Coronary artery (tissue), 2 donors: ENCODE measurements around the gene ARHGAP20.

Experiments used
- DNase-seq: peaks from one replicate; pipeline ENCODE4 v3.0.0-alpha.2; 2017; ENCODE audit warnings: low spot score
- H3K27ac ChIP-seq, 2 donors: fragments of 200-600 bp; sonication (generic); one replicate each; pipeline ENCODE4 v1.5.1; 2016 to 2019
- H3K4me3 ChIP-seq: fragments of 200-600 bp; sonication (generic); 2 replicates; pipeline ENCODE4 v1.5.1; 2016; ENCODE audit warnings: mild to moderate bottlenecking, moderate library complexity
- TF ChIP-seq, protein P1 (sequence below): fragments of 200-600 bp; sonication (generic); IDR thresholded peaks from one replicate; pipeline ENCODE4 v1.5.1; 2019; ENCODE audit warnings: antibody characterized with exemption

ARHGAP20 gene

DNA sequence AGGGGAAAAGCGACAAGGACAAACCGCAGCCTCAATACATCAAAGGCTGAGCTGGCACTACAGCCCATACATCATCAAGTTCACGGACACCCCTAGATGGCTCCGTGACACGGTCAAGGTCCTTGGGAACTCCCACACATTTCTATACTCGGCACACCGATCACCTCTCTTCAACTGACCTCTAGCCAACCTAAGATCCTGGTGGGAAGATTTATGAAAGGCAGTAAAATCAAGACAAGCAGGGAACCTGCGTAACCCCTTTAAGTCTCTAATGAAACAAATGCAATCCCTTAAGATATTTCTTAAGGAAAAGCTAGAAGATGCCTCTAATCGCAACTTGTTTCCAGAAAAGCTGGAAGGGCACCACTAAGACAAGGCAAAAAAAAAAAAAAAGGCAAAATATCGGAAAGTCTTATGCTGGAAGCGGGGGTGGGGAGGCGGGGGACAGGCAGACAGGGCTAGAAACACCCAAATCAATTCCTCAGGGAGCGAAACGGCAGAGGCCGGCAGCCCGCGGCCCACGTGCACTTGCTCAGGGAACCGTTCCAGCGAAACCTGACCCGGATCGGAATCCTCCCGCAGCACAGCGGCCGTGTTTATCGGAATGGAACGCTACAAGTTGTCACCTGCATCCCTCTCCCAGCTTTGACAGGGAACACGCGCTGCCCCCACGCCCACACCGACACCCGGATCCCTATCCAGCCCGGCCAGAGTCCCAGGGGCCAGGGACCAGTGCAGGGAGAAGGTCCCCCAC, 1.4 kb downstream of the ARHGAP20 start:
- Histone ChIP-seq H3K4me3 (peak overlapping the region; percentile 81), H3K27ac (peak overlapping the region in 1 of 2 donors; percentile 46)
- DNase-seq: peak; percentile 70
- TF ChIP-seq, protein P1, sequence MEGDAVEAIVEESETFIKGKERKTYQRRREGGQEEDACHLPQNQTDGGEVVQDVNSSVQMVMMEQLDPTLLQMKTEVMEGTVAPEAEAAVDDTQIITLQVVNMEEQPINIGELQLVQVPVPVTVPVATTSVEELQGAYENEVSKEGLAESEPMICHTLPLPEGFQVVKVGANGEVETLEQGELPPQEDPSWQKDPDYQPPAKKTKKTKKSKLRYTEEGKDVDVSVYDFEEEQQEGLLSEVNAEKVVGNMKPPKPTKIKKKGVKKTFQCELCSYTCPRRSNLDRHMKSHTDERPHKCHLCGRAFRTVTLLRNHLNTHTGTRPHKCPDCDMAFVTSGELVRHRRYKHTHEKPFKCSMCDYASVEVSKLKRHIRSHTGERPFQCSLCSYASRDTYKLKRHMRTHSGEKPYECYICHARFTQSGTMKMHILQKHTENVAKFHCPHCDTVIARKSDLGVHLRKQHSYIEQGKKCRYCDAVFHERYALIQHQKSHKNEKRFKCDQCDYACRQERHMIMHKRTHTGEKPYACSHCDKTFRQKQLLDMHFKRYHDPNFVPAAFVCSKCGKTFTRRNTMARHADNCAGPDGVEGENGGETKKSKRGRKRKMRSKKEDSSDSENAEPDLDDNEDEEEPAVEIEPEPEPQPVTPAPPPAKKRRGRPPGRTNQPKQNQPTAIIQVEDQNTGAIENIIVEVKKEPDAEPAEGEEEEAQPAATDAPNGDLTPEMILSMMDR: no peak

DNA sequence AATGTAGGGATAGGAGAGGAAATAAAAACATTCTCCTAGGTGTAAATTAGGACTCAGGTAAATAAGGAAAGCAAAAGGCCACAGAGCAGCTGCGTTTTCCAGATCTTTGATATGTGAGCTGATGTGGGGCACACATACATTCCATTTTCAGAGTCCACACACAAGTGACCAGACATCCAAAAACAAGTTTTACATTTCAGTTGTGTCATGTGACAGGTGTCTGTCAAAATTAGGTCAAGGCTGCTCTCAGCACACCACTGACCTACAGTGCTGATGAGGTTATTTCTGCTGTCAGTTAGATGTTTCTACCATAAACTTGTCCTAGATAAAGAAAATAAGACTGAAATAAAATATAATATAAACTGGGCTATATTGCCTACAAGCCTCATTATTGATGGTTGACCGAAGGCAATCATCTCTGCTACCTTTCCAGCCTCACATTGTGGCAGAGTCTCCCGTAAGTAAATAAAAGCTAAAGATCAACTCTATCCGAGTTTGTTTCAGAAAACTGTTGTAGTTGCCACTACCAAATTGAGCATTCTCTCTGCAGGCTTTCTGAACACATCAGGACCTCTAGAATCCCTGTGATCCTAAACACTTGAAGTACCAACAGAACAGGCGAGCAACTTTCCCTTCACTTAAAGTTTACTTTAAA, 7.9 kb downstream of the ARHGAP20 start:
- TF ChIP-seq, protein P1: no peak
- Histone ChIP-seq H3K4me3 (no peak overlapping the region), H3K27ac (no peak overlapping the region)
- no peak for DNase-seq

DNA sequence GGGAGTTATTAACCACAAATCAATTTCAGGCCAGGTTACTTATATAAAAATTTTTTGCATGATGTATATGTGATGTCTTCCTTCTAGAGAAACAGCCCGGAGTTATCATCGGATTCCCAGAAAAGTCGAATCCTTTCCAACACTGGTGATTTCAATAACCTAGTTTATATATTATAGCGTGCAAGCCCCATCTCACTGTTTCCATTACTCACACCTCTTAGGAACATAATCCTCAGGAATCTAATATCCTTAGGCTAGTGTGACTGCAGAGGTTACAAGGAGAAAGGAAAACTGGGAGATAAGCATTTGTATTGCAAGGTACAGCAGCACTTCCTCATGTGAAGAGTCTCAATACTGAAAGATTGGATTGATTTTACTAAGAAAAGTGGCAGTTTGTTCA, 20.3 kb downstream of the ARHGAP20 start:
- DNase-seq: no peak
- Histone ChIP-seq H3K27ac (no peak overlapping the region), H3K4me3 (no peak overlapping the region)
- TF ChIP-seq, protein P1: no peak

DNA sequence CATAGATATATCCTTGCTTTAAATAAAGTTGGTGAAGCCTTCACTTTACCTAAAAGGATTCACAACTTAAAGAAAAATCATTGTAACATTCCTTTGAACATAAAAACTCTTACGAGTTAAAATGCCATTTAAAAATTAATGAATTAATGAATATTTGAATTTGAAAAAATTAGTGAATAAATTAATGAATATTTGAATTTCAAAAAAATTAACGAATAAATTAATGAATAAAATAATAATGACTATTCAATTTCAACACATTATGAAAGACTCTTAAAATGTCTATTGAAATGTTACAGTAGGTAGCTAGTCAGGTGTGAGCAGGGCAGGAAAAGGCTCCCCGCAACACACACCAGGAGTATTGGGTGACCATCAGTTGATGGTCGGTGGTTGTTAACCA, 22.9 kb downstream of the ARHGAP20 start:
- no peak for DNase-seq
- H3K27ac ChIP-seq: no peak overlapping the region
- TF ChIP-seq, protein P1: no peak
- H3K4me3 ChIP-seq: no peak overlapping the region

DNA sequence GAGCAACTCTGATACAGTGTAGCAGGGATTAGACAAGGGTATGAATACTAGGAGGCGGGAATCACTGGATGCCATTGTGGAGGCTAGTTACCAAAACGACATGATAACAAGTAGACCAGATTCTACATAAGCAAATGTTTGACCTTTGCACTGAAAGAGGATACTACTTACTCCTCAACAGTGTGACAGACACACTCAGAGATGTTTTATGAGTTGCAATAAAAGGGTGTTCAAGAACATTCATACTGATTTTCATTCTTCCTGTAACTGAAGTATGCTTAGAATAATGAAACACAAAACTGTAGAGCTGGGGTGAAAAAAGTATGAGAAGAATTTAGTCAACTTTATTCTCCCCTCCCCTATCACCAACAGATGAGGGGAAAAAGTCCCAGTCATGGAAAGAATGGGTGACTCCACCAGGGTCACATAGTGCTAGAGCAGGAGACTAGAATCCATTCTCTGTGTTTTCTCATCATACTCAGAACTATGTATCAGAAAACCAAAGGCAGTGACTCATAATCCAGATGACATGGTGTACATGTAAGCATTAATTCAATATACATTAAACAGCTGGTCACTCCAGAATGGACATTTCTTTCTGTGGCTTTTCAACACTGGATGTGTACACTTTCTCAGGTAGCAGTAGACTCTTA, 32.8 kb downstream of the ARHGAP20 start:
- TF ChIP-seq, protein P1: no peak
- Histone ChIP-seq H3K4me3 (no peak overlapping the region), H3K27ac (no peak overlapping the region)
- no peak for DNase-seq

DNA sequence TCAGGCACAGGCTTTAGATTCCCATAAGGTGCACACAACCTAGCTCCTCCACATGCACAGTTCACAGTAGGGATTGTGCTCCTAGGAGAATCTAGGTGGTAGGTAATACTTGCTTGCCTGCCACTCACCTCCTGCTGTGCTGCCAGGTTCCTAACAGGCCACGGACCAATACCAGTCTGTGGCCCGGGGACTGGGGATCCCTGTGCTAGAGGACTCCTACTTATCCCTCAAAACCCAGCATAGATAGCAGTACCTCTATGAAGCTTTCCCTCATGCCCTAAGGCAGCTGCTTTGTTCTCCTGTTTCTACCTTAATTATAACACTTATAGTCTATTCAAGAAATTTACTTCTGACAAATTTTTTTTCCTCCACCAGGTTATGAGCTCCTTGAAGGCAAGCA, 36.7 kb downstream of the ARHGAP20 start:
- Histone ChIP-seq H3K4me3 (no peak overlapping the region), H3K27ac (no peak overlapping the region)
- TF ChIP-seq, protein P1: no peak
- DNase-seq: no peak
